GM19452 (cell line): Measurements from ENCODE around the gene ARFGEF2.
A peak's percentile ranks its signal among the peaks of the same experiment; 100 is the strongest.
"Not testable (repeated sequence)": the region's sequence is repeated elsewhere in the genome, so short reads cannot be mapped to it uniquely, and the experiment has no call there.

ENCODE experiments used
- ATAC-seq: cut with Tn5 transposase; IDR thresholded peaks from one replicate; pipeline ENCODE4 v1.9.1; 2021; ENCODE audit not compliant: unreplicated experiment

ARFGEF2 gene

GRCh38 chr20:48921168-48921882 is at the start of gene ARFGEF2:
ARFGEF2 (plus strand) TSS chr20:48921711; CDS start chr20:48921890, 179 bp downstream.
- ATAC-seq, result peak; percentile 78

- ATAC-seq, result no peak
Measured at GRCh38 chr20:48875233-48875913, 46.1 kb upstream of the ARFGEF2 start.

GRCh38 chr20:48875914-48876240 is 45.6 kb upstream of the ARFGEF2 start:
- ATAC-seq, result no peak

GRCh38 chr20:48877304-48877703 is 44.2 kb upstream of the ARFGEF2 start:
- no peak for ATAC-seq

GRCh38 chr20:48878534-48879248 is 42.8 kb upstream of the ARFGEF2 start:
- ATAC-seq, result no peak

- no peak for ATAC-seq
Measured at GRCh38 chr20:48879612-48880245, 41.8 kb upstream of the ARFGEF2 start.

- no peak for ATAC-seq
Measured at GRCh38 chr20:48880331-48880730, 41.2 kb upstream of the ARFGEF2 start.

- ATAC-seq, result no peak
Measured at GRCh38 chr20:48880981-48881657, 40.4 kb upstream of the ARFGEF2 start.

- no peak for ATAC-seq
Measured at GRCh38 chr20:48885237-48885636, 36.3 kb upstream of the ARFGEF2 start.

- no peak for ATAC-seq
Measured at GRCh38 chr20:48886194-48886593, 35.3 kb upstream of the ARFGEF2 start.

GRCh38 chr20:48886811-48887210 is 34.7 kb upstream of the ARFGEF2 start:
- ATAC-seq, result no peak

GRCh38 chr20:48888517-48888916 is 33.0 kb upstream of the ARFGEF2 start:
- not testable (repeated sequence) for ATAC-seq

- ATAC-seq, result no peak
Measured at GRCh38 chr20:48889140-48889790, 32.2 kb upstream of the ARFGEF2 start.

- ATAC-seq, result no peak
Measured at GRCh38 chr20:48891235-48892048, 30.1 kb upstream of the ARFGEF2 start.

GRCh38 chr20:48892049-48892470 is 29.5 kb upstream of the ARFGEF2 start:
- ATAC-seq, result no peak

GRCh38 chr20:48892891-48893290 is 28.6 kb upstream of the ARFGEF2 start:
- no peak for ATAC-seq

GRCh38 chr20:48893374-48893773 is 28.1 kb upstream of the ARFGEF2 start:
- ATAC-seq, result no peak

- ATAC-seq, result no peak
Measured at GRCh38 chr20:48897305-48898010, 24.1 kb upstream of the ARFGEF2 start.

GRCh38 chr20:48898210-48898609 is 23.3 kb upstream of the ARFGEF2 start:
- ATAC-seq, result no peak
